ENCODE data around the gene CDKL4. TPM values are rescaled to one million over a fixed set of nuclear protein-coding genes. Genes with fewer than 3 reads are reported as not detected.

Gene CDKL4
- total RNA-seq, 2 experiments from 2014 or later = 0.75 TPM; not detected in 1

GRCh38 chr2:39215545-39215944 lies 28.2 kb downstream of the CDKL4 start:
- Mint-ChIP-seq H3K27me3 (no peaks in the 10 kb centered on the region), H3K9me3 (no peaks in the 10 kb centered on the region), H3K27ac (peak overlapping the region; percentile 59), H3K36me3 (ENCODE audit: low read depth) (no peaks in the 10 kb centered on the region), H3K4me3 (no peak overlapping the region), H3K4me1 (ENCODE audit: low read depth) (peaks cover 33% of the 10 kb centered on the region)
- intact Hi-C loops (cut with DNase I, micrococcal nuclease) = no loop called here
- DNase-seq (peak in 3 of 14 experiments; percentile 6 to 23 (median 13)), ATAC-seq (ENCODE audit: poor library complexity) (no peak)
- no peak overlapping the region for H3K4me3 ChIP-seq (ENCODE audit: low read length)
- ChIA-PET POLR2A (interaction anchor here (4.4 to 5.4 kb wide), 2 partner anchors 89 to 96 kb away, joined by 71 to 99 read pairs; partner anchors contain the start of gene SOS1), CTCF (no interaction called here)
- no peaks in the 10 kb centered on the region for H3K27me3 ChIP-seq (ENCODE audit: control insufficient read depth in 1 of 2, insufficient read depth in 2 of 2, low read length in 2 of 2)
- no peaks in the 10 kb centered on the region for H3K36me3 ChIP-seq (ENCODE audit: insufficient read depth, low read length)
- H3K9me3 ChIP-seq (ENCODE audit: control insufficient read depth in 1 of 2, insufficient read depth in 1 of 2, low read length in 2 of 2) = no peaks in the 10 kb centered on the region
- peaks cover 43% of the 10 kb centered on the region for H3K4me1 ChIP-seq (ENCODE audit: insufficient read depth, low read length)
- no peak overlapping the region for H3K27ac ChIP-seq (ENCODE audit: low read depth in 1 of 2, low read length in 2 of 2)
- no peak for TF ChIP-seq CTCF (IDR thresholded peaks at IDR 0.05)

- H3K4me1 ChIP-seq (ENCODE audit: insufficient read depth, low read length) = peaks cover 26% of the 10 kb centered on the region
- H3K4me1 Mint-ChIP-seq (ENCODE audit: low read depth) = peaks cover 26% of the 10 kb centered on the region
- CTCF ChIA-PET = no interaction called here
- ATAC-seq (ENCODE audit: poor library complexity) (no peak), DNase-seq (no peak)
- no peaks in the 10 kb centered on the region for H3K36me3 ChIP-seq (ENCODE audit: insufficient read depth, low read length)
- H3K4me3 ChIP-seq (ENCODE audit: low read length) = no peak overlapping the region
- H3K36me3 Mint-ChIP-seq (ENCODE audit: low read depth) = no peaks in the 10 kb centered on the region
- H3K27me3 ChIP-seq (ENCODE audit: control insufficient read depth in 1 of 2, insufficient read depth in 2 of 2, low read length in 2 of 2) = no peaks in the 10 kb centered on the region
- no peak overlapping the region for H3K4me3 Mint-ChIP-seq
- no peak overlapping the region for H3K27ac ChIP-seq (ENCODE audit: low read depth in 1 of 2, low read length in 2 of 2)
- no peaks in the 10 kb centered on the region for H3K9me3 Mint-ChIP-seq
- POLR2A ChIA-PET = interaction anchor here (0.8 kb wide), 1 partner anchor 15 kb away, joined by 4 read pairs; no protein-coding TSS in a partner anchor
- no peak overlapping the region for H3K27ac Mint-ChIP-seq
- no peaks in the 10 kb centered on the region for H3K27me3 Mint-ChIP-seq
- no peaks in the 10 kb centered on the region for H3K9me3 ChIP-seq (ENCODE audit: control insufficient read depth in 1 of 2, insufficient read depth in 1 of 2, low read length in 2 of 2)
- TF ChIP-seq CTCF (IDR thresholded peaks at IDR 0.05) = no peak
- intact Hi-C loops (cut with DNase I, micrococcal nuclease) = no loop called here
Measured at GRCh38 chr2:39213015-39213414, 30.8 kb downstream of the CDKL4 start.

- Histone ChIP-seq H3K4me1 (ENCODE audit: insufficient read depth, low read length) (peaks cover 4% of the 10 kb centered on the region), H3K36me3 (ENCODE audit: insufficient read depth, low read length) (no peaks in the 10 kb centered on the region), H3K27me3 (ENCODE audit: control insufficient read depth in 1 of 2, insufficient read depth in 2 of 2, low read length in 2 of 2) (no peaks in the 10 kb centered on the region), H3K4me3 (ENCODE audit: low read length) (no peak overlapping the region), H3K9me3 (ENCODE audit: control insufficient read depth in 1 of 2, insufficient read depth in 1 of 2, low read length in 2 of 2) (no peaks in the 10 kb centered on the region), H3K27ac (ENCODE audit: low read depth in 1 of 2, low read length in 2 of 2) (no peak overlapping the region)
- no peak for DNase-seq
- Mint-ChIP-seq H3K4me3 (no peak overlapping the region), H3K27ac (no peak overlapping the region), H3K27me3 (no peaks in the 10 kb centered on the region), H3K36me3 (ENCODE audit: low read depth) (no peaks in the 10 kb centered on the region), H3K4me1 (ENCODE audit: low read depth) (peaks cover 4% of the 10 kb centered on the region), H3K9me3 (no peaks in the 10 kb centered on the region)
- TF ChIP-seq CTCF (IDR thresholded peaks at IDR 0.05) = no peak
- intact Hi-C loops (cut with DNase I, micrococcal nuclease) = no loop called here
- ATAC-seq (ENCODE audit: poor library complexity) = no peak
- ChIA-PET POLR2A (interaction anchor here (1.9 kb wide), 1 partner anchor 90 kb away, joined by 6 read pairs; the partner anchor contains the start of gene SOS1), CTCF (interaction anchor here (2.0 kb wide), 1 partner anchor 17 kb away, joined by 4 read pairs; no protein-coding TSS in a partner anchor)
Measured at GRCh38 chr2:39210846-39211245, 32.9 kb downstream of the CDKL4 start.
